Fibroblast of villous mesenchyme (primary cell): ENCODE measurements around the gene ESPN. TPM values are rescaled to one million over a fixed set of nuclear protein-coding genes. Genes with fewer than 3 reads are reported as not detected.

Experiments used
- DNase-seq: peaks from one replicate; pipeline ENCODE4 v3.0.0-alpha.2; 2010; ENCODE audit warnings: low read depth
- H3K4me3 ChIP-seq: 2 replicates; pipeline ENCODE4 v1.5.1; 2011; ENCODE audit warnings: low read depth, mild to moderate bottlenecking, low read length
- CTCF ChIP-seq: IDR thresholded peaks from 2 replicates; pipeline ENCODE4 v1.5.1; 2012; ENCODE audit warnings: low read depth, mild to moderate bottlenecking, low read length; ENCODE audit not compliant: insufficient read depth
- total RNA-seq: library from RNA; depleted of rRNA; stranded (reverse); fragments of >200 nt; gene quantifications from 2 replicates; pipeline ENCODE4 v1.2.3, GENCODE V29; 2012

ESPN gene
- total RNA-seq, 1 donor, result not detected

GRCh38 chr1:6466023-6466422 is 41.4 kb downstream of the ESPN start, which contains the start of gene TNFRSF25:
TNFRSF25 (minus strand) TSS chr1:6466173; CDS start chr1:6466107, 66 bp downstream.
- no peak within 1 kb of the TSS for H3K4me3 ChIP-seq
- DNase-seq, result no peak
- TF ChIP-seq CTCF, result no peak

GRCh38 chr1:6466751-6467150 is 42.2 kb downstream of the ESPN start:
- DNase-seq, result no peak
- no peak for TF ChIP-seq CTCF
- H3K4me3 ChIP-seq, result no peak overlapping the region

DNA sequence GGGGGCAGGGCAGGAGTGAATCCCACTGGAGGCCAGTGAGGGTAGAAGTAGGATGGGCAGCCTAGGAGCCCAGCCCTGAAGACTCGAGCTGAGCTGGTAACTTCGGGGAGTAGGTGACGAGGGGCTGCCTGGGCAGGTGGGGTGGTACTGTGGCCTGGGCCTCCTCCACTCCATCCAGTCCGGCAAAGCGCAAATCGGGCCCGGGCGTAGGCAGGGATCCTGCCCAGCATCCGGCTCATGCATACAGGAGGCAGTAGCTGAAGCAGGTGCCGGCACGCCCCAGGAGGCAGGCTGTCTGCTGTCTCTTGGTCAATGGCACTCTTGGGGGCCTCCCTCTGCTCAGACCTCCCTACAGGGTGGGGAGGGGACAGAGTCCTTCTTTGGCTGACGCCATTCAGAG is 42.6 kb downstream of the ESPN start:
- H3K4me3 ChIP-seq, result no peak overlapping the region
- no peak for TF ChIP-seq CTCF
- DNase-seq, result no peak

DNA sequence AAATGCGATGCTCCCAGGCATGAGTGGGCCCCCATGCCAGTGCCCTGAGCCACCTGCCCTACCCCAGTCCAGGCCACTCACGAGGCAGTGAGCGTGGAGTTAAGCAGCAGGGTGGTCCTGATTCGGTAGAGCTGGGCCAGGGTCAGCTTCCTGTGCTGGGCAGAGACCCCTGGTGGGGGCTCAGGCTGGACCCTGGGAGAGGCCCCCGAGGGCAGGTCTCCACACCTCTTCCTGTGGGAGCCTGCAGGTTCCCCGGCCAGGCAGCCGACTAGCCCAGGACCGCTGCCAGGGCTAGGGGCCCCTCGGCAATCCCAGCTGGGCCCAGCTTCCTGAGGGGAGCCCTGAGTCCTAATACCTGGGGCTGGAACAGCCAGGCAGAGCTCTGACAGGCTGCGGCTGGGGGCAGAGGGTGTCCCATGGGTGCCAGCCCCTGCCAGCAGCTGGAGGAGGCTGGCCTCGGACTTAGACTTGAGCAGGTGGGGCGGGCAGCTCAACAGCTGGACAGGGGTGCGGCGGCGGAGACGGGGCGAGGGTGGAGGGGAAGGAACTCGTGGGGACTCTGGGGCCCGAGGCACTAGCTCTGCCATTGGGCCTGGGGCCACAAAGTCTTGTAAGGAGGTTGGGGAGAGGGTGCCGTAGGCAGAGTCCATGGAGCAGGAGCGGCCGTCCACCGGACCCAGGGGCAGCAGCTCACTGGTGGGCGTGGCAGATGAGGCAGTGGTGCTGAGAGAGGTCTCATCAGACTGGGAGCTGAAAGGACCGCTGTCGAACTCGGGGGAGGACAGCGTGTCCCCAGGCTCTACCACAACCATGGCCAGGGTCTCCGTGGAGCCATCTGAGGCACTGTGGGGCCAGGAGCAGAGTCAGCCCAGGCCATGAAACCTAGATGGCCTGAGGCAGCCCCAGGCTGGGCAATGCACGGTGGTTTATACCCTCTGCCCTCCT is 43.4 kb downstream of the ESPN start:
- H3K4me3 ChIP-seq, result no peak overlapping the region
- DNase-seq, result no peak
- no peak for TF ChIP-seq CTCF

DNA sequence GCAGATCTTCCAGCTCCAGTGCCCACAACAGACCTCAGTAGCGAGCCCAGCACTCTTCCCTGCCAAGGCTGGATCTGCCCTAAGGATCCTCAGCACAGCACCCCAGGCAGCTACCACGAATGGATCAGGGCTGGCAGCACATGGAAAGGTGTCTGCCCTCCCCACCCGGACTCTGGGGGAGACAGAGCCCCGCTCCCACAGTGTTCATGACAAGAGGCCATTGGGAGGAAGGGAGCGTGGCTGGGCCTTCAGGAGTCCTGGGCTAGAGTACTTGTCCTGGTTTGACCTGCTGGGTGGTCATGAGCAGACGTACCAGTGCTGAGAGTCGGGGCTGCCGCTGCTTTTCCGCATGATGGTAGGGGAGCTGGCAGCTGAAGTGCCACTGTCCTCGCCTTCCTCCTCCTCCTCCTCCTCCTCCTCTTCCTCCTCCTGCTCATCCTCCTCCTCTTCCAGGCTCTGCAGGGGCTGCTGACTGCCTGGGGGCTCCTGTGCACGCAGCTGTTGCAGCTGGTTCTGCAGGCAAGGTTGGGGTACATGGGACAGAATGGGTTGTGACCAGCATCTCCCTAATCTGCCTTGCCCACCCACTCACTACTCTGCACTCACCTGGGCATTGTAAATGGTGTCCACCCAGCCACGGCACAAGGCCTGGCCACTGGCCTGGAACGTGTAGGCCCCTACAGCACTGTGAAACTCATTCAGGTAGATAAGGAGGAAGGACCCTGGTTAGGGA is 44.3 kb downstream of the ESPN start:
- DNase-seq, result no peak
- H3K4me3 ChIP-seq, result no peak overlapping the region
- no peak for TF ChIP-seq CTCF

DNA sequence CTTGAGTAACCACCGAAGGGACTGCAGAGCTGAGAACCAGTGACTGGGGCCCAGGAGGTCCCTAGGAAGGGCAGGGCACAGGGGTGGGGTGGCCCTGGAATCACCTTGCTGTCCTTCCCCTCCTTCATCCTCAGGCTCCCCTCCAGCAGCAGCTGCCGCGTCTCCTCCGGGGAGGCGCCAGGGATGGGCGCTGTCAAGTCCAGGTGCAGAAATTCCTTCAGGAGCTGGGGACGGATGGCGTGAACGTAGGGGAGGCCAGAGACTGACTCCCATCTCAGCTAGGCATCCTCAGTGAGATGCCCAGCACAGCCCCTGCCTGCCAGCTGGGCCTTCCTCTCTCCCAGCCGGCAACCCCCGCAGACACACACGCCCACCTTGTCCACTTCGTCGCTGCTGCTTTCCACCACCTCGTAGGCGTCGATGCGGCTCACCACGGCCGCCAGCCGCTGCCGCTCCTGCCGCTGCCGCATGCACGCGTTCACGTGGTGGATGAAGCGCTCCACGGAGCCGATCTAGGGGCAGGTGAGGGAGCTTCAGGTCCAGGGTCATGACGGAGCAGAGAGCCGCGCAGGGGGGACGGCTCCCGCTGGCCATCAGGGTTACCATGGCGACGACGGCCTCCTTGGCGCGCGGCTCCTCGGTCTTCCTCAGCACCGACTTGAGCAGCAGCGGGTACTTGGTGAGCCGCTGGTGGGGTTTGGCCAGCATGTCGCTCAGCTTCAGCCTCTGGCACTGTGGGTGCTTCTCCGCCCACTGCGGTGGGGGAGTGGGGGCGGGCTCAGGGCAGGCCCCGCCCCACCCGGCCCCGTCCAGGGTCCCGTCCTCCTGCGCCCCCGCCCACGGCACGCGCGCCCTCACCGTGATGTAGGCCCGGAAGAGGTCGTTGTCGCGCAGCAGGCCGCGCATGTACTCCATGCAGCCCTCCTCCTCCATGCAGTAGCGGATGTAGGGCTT is 45.8 kb downstream of the ESPN start:
- no peak overlapping the region for H3K4me3 ChIP-seq
- TF ChIP-seq CTCF, result no peak
- DNase-seq, result no peak
